AML-193 (cell line): ENCODE data around the gene TMEM260.
A peak's percentile ranks its signal among the peaks of the same experiment; 100 is the strongest.

Source experiments
- DNase-seq, 2 experiments: peaks; one replicate each; lab custom pipeline; 2025; lab: John Stamatoyannopoulos, UW

The TMEM260 gene

GRCh38 chr14:56579345-56580220 lies at the start of gene TMEM260:
Gene TMEM260 (plus strand): TSS chr14:56579798. CDS start chr14:56579915, 117 bp downstream.
- peak; percentile 75 to 77 for DNase-seq

DNA sequence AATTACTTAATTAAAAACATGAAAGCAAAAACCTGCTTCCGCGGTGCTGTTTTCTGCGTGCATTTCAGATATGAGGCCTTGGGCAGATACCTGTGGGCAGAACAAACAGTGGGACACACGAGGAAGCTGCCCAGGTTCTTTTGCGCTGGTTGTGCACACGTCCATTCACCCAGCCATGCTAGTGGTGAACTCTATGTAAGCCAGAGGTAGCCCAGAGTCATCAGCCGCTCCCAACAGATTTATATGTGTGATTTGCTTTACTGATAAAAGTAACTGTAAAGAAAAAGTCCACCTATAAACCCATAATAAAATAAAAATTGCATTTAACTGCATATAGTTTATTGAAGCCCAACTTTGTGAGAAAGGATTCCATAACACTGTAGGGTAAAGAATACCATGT lies 47.1 kb upstream of the TMEM260 start:
- no peak for DNase-seq

GRCh38 chr14:56534656-56535055 lies 44.9 kb upstream of the TMEM260 start:
- DNase-seq, result no peak

GRCh38 chr14:56539862-56540261 lies 39.7 kb upstream of the TMEM260 start:
- DNase-seq, result no peak

GRCh38 chr14:56543436-56543835 lies 36.2 kb upstream of the TMEM260 start:
- no peak for DNase-seq

DNA sequence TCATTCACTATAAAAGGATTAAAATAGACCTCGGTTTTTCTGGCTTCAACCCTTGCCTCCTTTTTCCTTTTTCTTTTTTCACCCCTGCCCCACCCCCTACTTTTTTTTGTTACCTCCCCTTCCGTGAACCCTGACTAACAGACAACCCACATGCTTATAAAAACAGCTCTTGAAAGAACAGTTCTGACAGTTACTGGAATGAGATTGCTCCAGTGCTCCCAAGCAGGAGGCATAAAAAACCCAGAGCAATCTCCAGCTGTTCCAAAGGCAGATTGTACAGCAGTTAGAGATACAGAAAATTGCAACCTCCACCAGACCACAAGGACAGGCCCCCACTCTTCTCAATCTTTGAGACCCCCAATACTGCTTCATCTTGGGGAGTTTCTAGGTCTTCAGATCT lies 29.9 kb upstream of the TMEM260 start:
- DNase-seq, result no peak

GRCh38 chr14:56552615-56553014 lies 27.0 kb upstream of the TMEM260 start:
- no peak for DNase-seq

DNA sequence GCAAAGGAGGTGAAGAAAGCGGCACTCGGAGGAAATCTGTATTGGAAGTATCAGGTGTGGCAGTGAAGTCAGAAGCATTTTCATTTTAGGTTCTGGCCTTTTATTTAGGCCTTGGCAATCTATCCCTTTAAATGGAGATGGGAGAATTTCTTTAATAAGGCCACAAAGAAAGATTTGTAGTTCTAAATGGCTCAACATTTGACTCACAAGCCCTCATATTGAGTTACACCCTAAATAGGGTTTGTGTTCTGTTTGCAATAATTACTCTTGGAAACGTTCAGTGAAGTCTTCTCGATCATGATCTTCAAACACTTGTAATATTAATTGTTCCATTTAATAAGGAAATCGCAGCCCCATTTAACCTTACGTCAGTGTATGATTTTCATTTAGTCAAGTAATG lies 25.3 kb upstream of the TMEM260 start:
- DNase-seq, result no peak

- DNase-seq, result peak; percentile 5 to 8
Measured at GRCh38 chr14:56555921-56556570, 23.6 kb upstream of the TMEM260 start.

DNA sequence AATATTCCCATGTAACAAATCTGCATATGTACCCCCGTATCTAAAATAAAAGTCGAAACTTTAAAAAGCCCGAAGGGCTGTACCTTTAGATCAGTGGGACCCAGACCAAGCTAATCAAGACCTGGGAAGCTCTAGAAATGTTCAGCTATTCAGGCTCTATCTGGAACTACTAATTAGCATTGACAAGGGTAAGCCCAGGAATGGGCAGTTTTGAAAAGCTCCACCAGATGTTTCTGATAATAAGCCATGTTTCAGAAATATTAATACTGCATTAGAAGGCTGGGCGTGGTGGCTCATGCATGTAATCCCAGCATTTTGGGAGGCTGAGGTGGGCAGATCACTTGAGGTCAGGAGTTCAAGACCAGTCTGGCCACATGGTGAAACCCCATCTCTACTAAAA lies 20.4 kb upstream of the TMEM260 start:
- no peak for DNase-seq

DNA sequence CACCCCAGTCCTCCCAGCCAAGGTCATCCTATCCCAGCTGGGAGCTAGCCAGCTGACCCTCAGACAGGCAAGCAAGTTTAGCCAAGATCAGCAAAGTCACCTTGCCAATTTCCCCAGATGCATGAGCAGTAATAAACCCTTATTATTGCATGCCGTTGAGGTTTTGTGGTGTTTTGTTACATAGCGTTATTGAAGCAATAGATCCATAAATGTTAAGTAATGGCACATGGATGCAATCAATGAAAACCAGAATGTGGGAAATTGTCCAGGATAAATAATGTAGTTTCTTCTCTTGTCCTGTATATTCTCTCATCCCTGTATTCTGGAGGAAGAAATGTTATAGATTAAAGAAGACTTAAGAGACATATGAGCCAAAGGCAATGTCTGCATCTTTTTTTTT lies 18.0 kb upstream of the TMEM260 start:
- DNase-seq, result no peak

- no peak for DNase-seq
Measured at GRCh38 chr14:56562883-56563282, 16.7 kb upstream of the TMEM260 start.

- DNase-seq, result no peak
Measured at GRCh38 chr14:56569174-56569573, 10.4 kb upstream of the TMEM260 start.

GRCh38 chr14:56570295-56570694 lies 9.3 kb upstream of the TMEM260 start:
- DNase-seq, result no peak

DNA sequence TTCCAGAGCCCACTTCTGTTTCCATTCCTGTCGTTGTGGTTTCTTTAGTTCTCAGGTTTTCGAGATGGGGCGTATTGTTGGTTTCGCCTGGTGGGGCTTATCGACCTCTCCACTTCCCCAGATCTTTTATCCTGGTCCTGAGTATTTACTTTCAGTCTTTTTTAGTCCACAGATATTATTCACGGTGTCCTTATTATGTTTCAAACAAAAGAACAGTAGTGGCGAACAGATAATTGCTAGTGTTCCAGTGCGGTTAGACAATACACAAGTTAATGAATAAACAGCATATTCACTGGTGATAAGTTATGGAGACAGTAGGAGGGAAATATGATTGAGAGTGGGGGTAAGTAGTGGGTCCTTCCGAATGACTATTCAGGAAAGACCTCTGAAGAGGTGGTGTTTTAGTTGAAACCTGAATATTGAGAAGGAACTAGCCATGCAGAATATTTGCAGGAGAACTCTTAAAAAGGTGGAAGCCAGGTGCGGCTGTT lies 668 bp downstream of the TMEM260 start:
- DNase-seq, result no peak

- peak; percentile 7 to 9 for DNase-seq
Measured at GRCh38 chr14:56581041-56581727, 1.6 kb downstream of the TMEM260 start.

GRCh38 chr14:56585461-56586084 lies 6.0 kb downstream of the TMEM260 start:
- no peak for DNase-seq

- no peak for DNase-seq
Measured at GRCh38 chr14:56587701-56588100, 8.1 kb downstream of the TMEM260 start.

GRCh38 chr14:56590535-56590960 lies 10.9 kb downstream of the TMEM260 start:
- no peak for DNase-seq

- no peak for DNase-seq
Measured at GRCh38 chr14:56592746-56593544, 13.3 kb downstream of the TMEM260 start.

DNA sequence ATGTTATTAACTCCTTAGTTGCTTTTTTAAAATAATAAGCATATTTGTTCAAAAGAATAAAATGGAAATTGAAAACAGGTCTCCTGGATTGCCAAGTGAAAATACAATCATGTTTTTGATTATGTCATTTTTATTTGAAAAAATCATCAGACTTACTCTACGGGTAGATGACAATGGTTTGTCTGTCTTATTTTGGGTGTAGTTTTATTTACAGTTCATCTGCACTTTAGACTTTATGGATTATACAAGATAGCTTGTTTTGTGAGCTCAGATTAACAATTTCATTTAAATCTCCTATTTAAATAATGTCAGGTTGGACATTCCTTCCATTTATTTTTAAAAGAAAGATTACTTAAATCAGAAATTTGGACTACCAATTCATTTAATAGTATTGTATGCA lies 14.8 kb downstream of the TMEM260 start:
- no peak for DNase-seq
